ENCODE results near the gene PEX7. TPM values are rescaled to one million over a fixed set of nuclear protein-coding genes. Genes with fewer than 3 reads are reported as not detected.

PEX7 gene
- total RNA-seq, 1 experiment from 2014 or later, result 8.1 TPM

GRCh38 chr6:136890194-136890839 lies 67.9 kb downstream of the PEX7 start:
- TF ChIP-seq CBX3 (IDR thresholded peaks at IDR 0.05; ENCODE audit: low read depth) (no peak), POLR2A (IDR thresholded peaks at IDR 0.05; ENCODE audit: borderline replicate concordance, extremely low read depth, insufficient read depth, insufficient read length) (no peak), EZH2phosphoT487 (IDR thresholded peaks at IDR 0.05; ENCODE audit: borderline replicate concordance) (no peak), ELF1 (IDR thresholded peaks at IDR 0.05; ENCODE audit: borderline replicate concordance, low read depth) (no peak), POLR2AphosphoS5 (IDR thresholded peaks at IDR 0.05; ENCODE audit: low read depth, low read length) (no peak), JUND (IDR thresholded peaks at IDR 0.05) (no peak), SRF (IDR thresholded peaks at IDR 0.05; ENCODE audit: low read depth) (no peak), YY1 (IDR thresholded peaks at IDR 0.05; ENCODE audit: extremely low read depth, insufficient replicate concordance, low read depth, low read length) (no peak), MAX (IDR thresholded peaks at IDR 0.05) (no peak), RAD21 (IDR thresholded peaks at IDR 0.05; ENCODE audit: low read depth) (no peak), ZBTB33 (IDR thresholded peaks at IDR 0.05; ENCODE audit: extremely low read depth, insufficient replicate concordance, low read length) (no peak), SP1 (IDR thresholded peaks at IDR 0.05; ENCODE audit: low read depth) (no peak)
- TF ChIP-seq, protein P1, sequence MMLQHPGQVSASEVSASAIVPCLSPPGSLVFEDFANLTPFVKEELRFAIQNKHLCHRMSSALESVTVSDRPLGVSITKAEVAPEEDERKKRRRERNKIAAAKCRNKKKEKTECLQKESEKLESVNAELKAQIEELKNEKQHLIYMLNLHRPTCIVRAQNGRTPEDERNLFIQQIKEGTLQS (IDR thresholded peaks at IDR 0.05), result no peak
- Histone ChIP-seq H3K9me3 (ENCODE audit: control insufficient read depth in 1 of 2, insufficient read depth in 1 of 2, low read depth in 1 of 2, low read length in 2 of 2) (no peaks in the 10 kb centered on the region), H3K9me2 (ENCODE audit: insufficient read depth) (no peaks in the 10 kb centered on the region), H3K36me3 (ENCODE audit: control insufficient read depth in 1 of 2, insufficient read depth in 2 of 2, low read length in 2 of 2) (no peaks in the 10 kb centered on the region), H3K4me2 (ENCODE audit: low read length) (no peak overlapping the region), H2AFZ (ENCODE audit: low read depth, low read length, poor library complexity, severe bottlenecking) (no peak overlapping the region), H3K27me3 (ENCODE audit: insufficient read depth, low read length) (no peaks in the 10 kb centered on the region), H3K79me2 (ENCODE audit: insufficient read depth, low read length) (no peaks in the 10 kb centered on the region), H3K27ac (ENCODE audit: low read depth, low read length) (no peak overlapping the region), H3K9ac (ENCODE audit: low read length) (no peak overlapping the region), H4K20me1 (ENCODE audit: insufficient read depth) (no peaks in the 10 kb centered on the region), H3K4me3 (replicated peaks in 1 of 2; ENCODE audit: low read depth in 1 of 2, low read length in 2 of 2) (no peak overlapping the region), H3K4me1 (ENCODE audit: control insufficient read depth in 1 of 2, insufficient read depth in 2 of 2, low read length in 2 of 2) (no peaks in the 10 kb centered on the region)
- BruUV-seq (replicated peaks), result no TSS peak
- POLR2A ChIA-PET, result no interaction called here
- no peak for DNase-seq (ENCODE audit: low read depth, low spot score)
- CTCF ChIA-PET, result no interaction called here
- RAD21 ChIA-PET (ENCODE audit: low non-redundant PET in 1 of 2, low total read pairs in 2 of 2, uncharacterized antibody in 2 of 2, unreplicated experiment in 2 of 2), result no interaction called here
- intact Hi-C loops (cut with micrococcal nuclease), result no loop called here
- no peak for ATAC-seq

Measured in HCT116 (cell line).